Activated T-helper 1 cell treated with anti-CD3 and anti-CD28 coated beads, Interleukin-12 subunit alpha, Interleukin-12 subunit beta, Interleukin-2, Interleukin-4 antibody, amounts not matched to agents 30 ng/mL and 10 ng/mL and 1 ng/mL, durations not matched to agents 14 hours and 24 hours and 36 hours (primary cell): Measurements from ENCODE around the gene RAB10. TPM values are rescaled to one million over a fixed set of nuclear protein-coding genes. Genes with fewer than 3 reads are reported as not detected.
"Not testable (repeated sequence)": the region's sequence is repeated elsewhere in the genome, so short reads cannot be mapped to it uniquely, and the experiment has no call there.

ENCODE experiments used
- DNase-seq: peaks from one replicate; pipeline ENCODE4 v3.0.0; 2021; ENCODE audit warnings: low spot score
- H3K27ac Mint-ChIP-seq: one replicate; pipeline ENCODE4 v1.8.0; 2021; ENCODE audit warnings: mild to moderate bottlenecking, mixed read lengths
- H3K27me3 Mint-ChIP-seq: one replicate; pipeline ENCODE4 v1.8.0; 2022; ENCODE audit warnings: mild to moderate bottlenecking, moderate library complexity, mixed read lengths; ENCODE audit not compliant: insufficient read depth
- H3K36me3 Mint-ChIP-seq: one replicate; pipeline ENCODE4 v1.8.0; 2021; ENCODE audit warnings: low read depth, mixed read lengths
- H3K4me1 Mint-ChIP-seq: one replicate; pipeline ENCODE4 v1.8.0; 2021; ENCODE audit warnings: low read depth, mixed read lengths
- H3K4me3 Mint-ChIP-seq: one replicate; pipeline ENCODE4 v1.8.0; 2021; ENCODE audit warnings: mild to moderate bottlenecking, moderate library complexity, mixed read lengths
- H3K9me3 Mint-ChIP-seq: one replicate; pipeline ENCODE4 v1.8.0; 2021; ENCODE audit warnings: mixed read lengths
- intact Hi-C: fragments of 100-400 bp; cut with micrococcal nuclease; formaldehyde crosslinking; loops from one replicate; pipeline ENCODE4 v1.15.1; 2024
- total RNA-seq: library from RNA; stranded (reverse); gene quantifications from 2 replicates; pipeline ENCODE4 v1.2.3, GENCODE V29; 2022

The RAB10 gene
- total RNA-seq, 1 donor from 2014 or later: 130 TPM

GRCh38 chr2:26002632-26003310, 31.1 kb upstream of the RAB10 start:
- Mint-ChIP-seq H3K27me3 (peaks cover 3% of the 10 kb centered on the region), H3K36me3 (no peaks in the 10 kb centered on the region), H3K4me3 (no peak overlapping the region), H3K4me1 (no peaks in the 10 kb centered on the region), H3K27ac (no peak overlapping the region), H3K9me3 (no peaks in the 10 kb centered on the region)
- no peak for DNase-seq
- intact Hi-C loops: no loop called here

GRCh38 chr2:26008095-26008494, 25.8 kb upstream of the RAB10 start:
- Mint-ChIP-seq H3K4me3 (no peak overlapping the region), H3K9me3 (peaks cover 4% of the 10 kb centered on the region), H3K4me1 (peaks cover 9% of the 10 kb centered on the region), H3K27ac (no peak overlapping the region), H3K27me3 (no peaks in the 10 kb centered on the region), H3K36me3 (no peaks in the 10 kb centered on the region)
- intact Hi-C loops: no loop called here
- no peak for DNase-seq

- intact Hi-C loops: no loop called here
- H3K36me3 Mint-ChIP-seq: no peaks in the 10 kb centered on the region
- H3K4me3 Mint-ChIP-seq: no peak overlapping the region
Measured at GRCh38 chr2:26008851-26009566, 24.9 kb upstream of the RAB10 start.

GRCh38 chr2:26009567-26009963, 24.3 kb upstream of the RAB10 start:
- peaks cover 4% of the 10 kb centered on the region for H3K9me3 Mint-ChIP-seq
- no peaks in the 10 kb centered on the region for H3K27me3 Mint-ChIP-seq
- no peak overlapping the region for H3K4me3 Mint-ChIP-seq
- no peak for DNase-seq
- H3K36me3 Mint-ChIP-seq: no peaks in the 10 kb centered on the region
- intact Hi-C loops: no loop called here
- H3K4me1 Mint-ChIP-seq: peaks cover 9% of the 10 kb centered on the region
- no peak overlapping the region for H3K27ac Mint-ChIP-seq

More at GRCh38 chr2:26008851-26009566, 24.9 kb upstream of the RAB10 start:
- H3K4me1 Mint-ChIP-seq: peaks cover 9% of the 10 kb centered on the region
- H3K27ac Mint-ChIP-seq: no peak overlapping the region
- no peaks in the 10 kb centered on the region for H3K27me3 Mint-ChIP-seq
- peaks cover 4% of the 10 kb centered on the region for H3K9me3 Mint-ChIP-seq
- DNase-seq: no peak

GRCh38 chr2:26010943-26011342, 22.9 kb upstream of the RAB10 start:
- no peak for DNase-seq
- Mint-ChIP-seq H3K36me3 (no peaks in the 10 kb centered on the region), H3K4me1 (peaks cover 9% of the 10 kb centered on the region), H3K27me3 (peaks cover 4% of the 10 kb centered on the region), H3K9me3 (peaks cover 4% of the 10 kb centered on the region), H3K4me3 (no peak overlapping the region), H3K27ac (no peak overlapping the region)
- intact Hi-C loops: no loop called here

- H3K4me1 Mint-ChIP-seq: peaks cover 9% of the 10 kb centered on the region
- peaks cover 4% of the 10 kb centered on the region for H3K27me3 Mint-ChIP-seq
- peaks cover 4% of the 10 kb centered on the region for H3K9me3 Mint-ChIP-seq
- H3K36me3 Mint-ChIP-seq: no peaks in the 10 kb centered on the region
- no peak for DNase-seq
- H3K4me3 Mint-ChIP-seq: no peak overlapping the region
- intact Hi-C loops: no loop called here
- H3K27ac Mint-ChIP-seq: no peak overlapping the region
Measured at GRCh38 chr2:26011609-26011989, 22.3 kb upstream of the RAB10 start.

- Mint-ChIP-seq H3K36me3 (no peaks in the 10 kb centered on the region), H3K27me3 (peaks cover 4% of the 10 kb centered on the region), H3K4me1 (peaks cover 9% of the 10 kb centered on the region), H3K27ac (no peak overlapping the region), H3K9me3 (peaks cover 4% of the 10 kb centered on the region), H3K4me3 (no peak overlapping the region)
- intact Hi-C loops: no loop called here
- DNase-seq: no peak
Measured at GRCh38 chr2:26011990-26012856, 21.7 kb upstream of the RAB10 start.

GRCh38 chr2:26013668-26014067, 20.2 kb upstream of the RAB10 start:
- Mint-ChIP-seq H3K4me1 (peaks cover 18% of the 10 kb centered on the region), H3K9me3 (peaks cover 4% of the 10 kb centered on the region), H3K4me3 (no peak overlapping the region), H3K36me3 (no peaks in the 10 kb centered on the region), H3K27ac (no peak overlapping the region), H3K27me3 (peaks cover 4% of the 10 kb centered on the region)
- intact Hi-C loops: no loop called here
- DNase-seq: no peak

GRCh38 chr2:26016012-26016705, 17.7 kb upstream of the RAB10 start:
- intact Hi-C loops: no loop called here
- peaks cover 4% of the 10 kb centered on the region for H3K27me3 Mint-ChIP-seq
- H3K9me3 Mint-ChIP-seq: no peaks in the 10 kb centered on the region
- no peak overlapping the region for H3K4me3 Mint-ChIP-seq
- peaks cover 9% of the 10 kb centered on the region for H3K4me1 Mint-ChIP-seq
- H3K36me3 Mint-ChIP-seq: no peaks in the 10 kb centered on the region
- H3K27ac Mint-ChIP-seq: no peak overlapping the region
- no peak for DNase-seq

GRCh38 chr2:26016706-26017045, 17.2 kb upstream of the RAB10 start:
- H3K27me3 Mint-ChIP-seq, DNase-seq, intact Hi-C loops, H3K9me3 Mint-ChIP-seq, H3K27ac Mint-ChIP-seq, H3K4me1 Mint-ChIP-seq, H3K4me3 Mint-ChIP-seq, H3K36me3 Mint-ChIP-seq: not testable (repeated sequence)

- Mint-ChIP-seq H3K4me3 (no peak overlapping the region), H3K9me3 (no peaks in the 10 kb centered on the region), H3K4me1 (peaks cover 9% of the 10 kb centered on the region), H3K36me3 (no peaks in the 10 kb centered on the region), H3K27me3 (peaks cover 4% of the 10 kb centered on the region), H3K27ac (no peak overlapping the region)
- intact Hi-C loops: no loop called here
- DNase-seq: no peak
Measured at GRCh38 chr2:26017464-26018183, 16.3 kb upstream of the RAB10 start.
